ENCODE results near the gene MDFIC.

Gene MDFIC

DNA sequence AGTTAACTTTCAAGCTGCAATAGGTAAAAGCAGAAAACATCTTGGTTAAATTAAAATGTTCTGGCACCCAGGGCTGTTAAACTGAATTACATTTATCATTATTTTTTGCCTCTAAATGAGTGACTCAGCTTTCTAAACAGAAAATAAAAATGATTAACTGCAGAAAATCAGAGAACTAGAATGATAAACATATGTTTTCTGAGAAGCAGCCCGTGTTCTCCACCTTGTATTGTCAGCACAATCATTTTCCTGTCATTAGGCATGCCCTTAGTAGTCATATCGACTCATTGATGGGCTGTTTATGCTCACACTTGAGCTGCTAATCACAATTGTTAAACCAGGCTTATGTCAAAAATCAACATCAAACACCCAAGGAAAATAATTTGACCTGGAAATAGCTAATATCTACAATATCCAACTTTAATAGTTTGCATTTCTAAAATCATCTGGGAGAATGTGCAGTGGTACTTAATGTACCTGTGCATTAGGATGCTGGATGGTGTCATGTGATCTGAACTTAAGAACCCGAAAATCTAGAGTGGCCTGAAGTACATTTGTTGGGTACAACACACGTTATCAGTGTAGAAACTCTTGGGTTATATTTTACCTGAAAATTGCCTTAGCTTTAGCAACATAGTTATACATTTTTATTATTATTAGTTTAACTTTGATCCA, 2.3 kb downstream of the MDFIC start:
- no peak for DNase-seq
- intact Hi-C loops (cut with DNase I): no loop called here

DNA sequence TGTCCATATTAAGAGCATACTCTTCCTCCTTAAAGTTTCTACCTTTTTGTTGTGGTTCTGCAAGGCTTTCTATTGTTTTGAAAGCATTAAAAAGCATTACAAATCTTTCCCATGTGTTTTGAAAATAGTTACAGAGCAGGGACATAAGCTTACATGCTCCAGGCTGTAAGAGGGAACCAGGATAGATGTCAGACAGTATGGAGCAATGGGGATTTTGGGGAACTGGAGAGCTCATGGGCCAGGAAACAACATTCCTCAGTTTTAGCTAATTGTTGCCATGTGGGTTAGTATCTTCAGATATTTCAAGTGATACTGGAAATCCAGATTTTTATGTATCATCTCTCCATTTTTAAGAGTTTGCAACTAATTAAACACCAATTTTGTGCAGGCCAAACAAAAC, 3.5 kb downstream of the MDFIC start:
- DNase-seq: no peak
- intact Hi-C loops (cut with DNase I): no loop called here

- DNase-seq: no peak
- intact Hi-C loops (cut with DNase I): no loop called here
Observed at GRCh38 chr7:114928060-114928459, 6.2 kb downstream of the MDFIC start.

- intact Hi-C loops (cut with DNase I): no loop called here
- no peak for DNase-seq
Observed at GRCh38 chr7:114929570-114929969, 7.7 kb downstream of the MDFIC start.

- DNase-seq: no peak
- intact Hi-C loops (cut with DNase I): no loop called here
Observed at GRCh38 chr7:114930107-114930661, 8.3 kb downstream of the MDFIC start.

GRCh38 chr7:114930829-114931655, 9.1 kb downstream of the MDFIC start:
- DNase-seq: no peak
- intact Hi-C loops (cut with DNase I): no loop called here

DNA sequence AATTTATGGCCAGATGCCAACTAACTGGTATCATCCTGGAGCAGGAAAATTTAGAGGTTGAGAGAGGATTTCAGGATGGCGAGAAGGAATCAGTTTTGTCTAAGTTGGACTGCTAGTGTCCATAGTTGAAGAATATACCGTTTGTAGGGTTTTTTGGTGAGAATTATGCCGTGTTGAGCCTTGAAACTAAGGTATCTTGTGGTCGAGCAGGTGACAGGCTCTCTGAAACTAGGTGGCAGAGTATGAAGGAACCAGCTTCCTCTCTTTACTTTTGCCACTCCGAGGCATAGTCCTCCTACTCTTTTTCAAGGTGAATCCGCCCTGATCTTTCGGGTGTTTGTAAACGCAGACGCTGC, 9.7 kb downstream of the MDFIC start:
- intact Hi-C loops (cut with DNase I): no loop called here
- no peak for DNase-seq

- intact Hi-C loops (cut with DNase I): no loop called here
- no peak for DNase-seq
Observed at GRCh38 chr7:114932991-114933390, 11.1 kb downstream of the MDFIC start.

DNA sequence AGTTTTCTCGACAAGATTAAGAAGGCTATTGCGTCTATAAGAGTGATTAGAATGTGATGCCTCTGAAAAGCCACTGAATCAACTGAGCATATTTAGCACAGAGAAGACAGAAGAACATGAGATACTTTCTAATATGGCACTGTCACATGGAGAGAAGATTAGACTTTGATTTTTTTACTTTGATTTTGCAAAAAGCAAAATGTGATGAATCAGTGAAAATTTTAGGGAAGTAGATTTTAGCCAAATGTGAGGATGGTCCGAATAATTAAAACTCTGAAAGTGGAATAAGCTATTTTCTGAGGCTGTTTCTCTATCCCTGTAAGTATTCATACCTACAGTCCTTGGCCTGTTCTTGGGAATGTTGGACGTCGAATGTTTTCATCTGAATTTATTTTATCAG, 11.8 kb downstream of the MDFIC start:
- DNase-seq: no peak
- intact Hi-C loops (cut with DNase I): no loop called here

GRCh38 chr7:114934086-114934485, 12.2 kb downstream of the MDFIC start:
- DNase-seq: no peak
- intact Hi-C loops (cut with DNase I): no loop called here

- intact Hi-C loops (cut with DNase I): no loop called here
- no peak for DNase-seq
Observed at GRCh38 chr7:114934713-114935112, 12.8 kb downstream of the MDFIC start.

DNA sequence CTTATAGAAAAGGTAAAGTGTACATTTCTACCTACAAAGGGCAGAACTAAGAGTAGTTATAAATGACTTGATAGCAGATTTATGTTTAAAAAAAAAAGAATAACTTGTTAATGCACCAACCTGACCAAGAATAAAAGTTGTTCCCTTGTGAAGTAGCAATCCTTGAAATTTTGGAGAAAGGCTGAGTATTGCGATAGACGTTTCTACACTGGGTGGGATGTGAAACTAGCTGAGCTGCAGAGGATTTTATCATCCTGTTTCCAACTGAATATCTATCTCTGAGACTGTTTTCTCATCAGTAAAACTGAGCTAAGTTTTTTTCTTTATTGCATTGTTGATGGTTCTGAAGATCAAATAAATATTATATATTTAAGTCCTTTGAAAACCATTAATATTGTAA, 14.6 kb downstream of the MDFIC start:
- intact Hi-C loops (cut with DNase I): no loop called here
- DNase-seq: no peak

DNA sequence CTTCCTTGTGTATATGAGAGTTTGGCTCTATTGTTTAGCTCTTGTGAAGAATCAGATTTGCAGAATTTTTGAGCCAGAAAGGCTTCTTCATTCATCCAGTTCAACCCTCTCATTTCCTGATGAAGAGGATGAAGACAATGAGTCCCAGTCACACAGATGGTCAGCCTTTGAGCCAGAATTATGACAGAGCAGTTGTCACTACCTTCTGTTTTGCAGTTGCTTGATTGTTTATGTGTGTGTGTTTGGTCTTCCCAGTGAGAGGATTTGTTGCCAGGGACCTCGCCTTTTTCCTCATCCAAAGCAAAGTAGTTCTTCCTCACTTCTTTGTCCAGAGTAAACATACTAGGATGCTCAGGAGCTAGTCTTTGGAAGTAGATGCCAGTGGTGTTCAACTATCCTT, 15.6 kb downstream of the MDFIC start:
- intact Hi-C loops (cut with DNase I): no loop called here
- DNase-seq: no peak

DNA sequence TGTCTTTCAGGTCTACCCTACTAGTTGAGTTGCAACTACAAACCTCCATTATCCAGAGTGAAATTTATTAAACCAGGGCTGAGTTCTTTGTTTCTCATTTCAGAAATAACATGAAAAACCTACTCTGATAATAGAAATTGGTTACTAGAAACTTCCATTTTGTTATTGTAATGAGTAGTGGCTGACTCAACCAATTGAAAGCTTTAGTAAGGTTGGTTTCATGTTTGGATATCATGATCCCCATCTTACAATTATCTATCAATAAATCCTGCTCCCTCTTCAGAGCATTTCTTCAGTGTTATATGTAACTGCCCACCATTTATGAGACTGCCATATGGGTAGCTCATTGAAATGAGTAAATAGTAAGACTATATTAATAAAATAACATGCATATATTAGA, 16.9 kb downstream of the MDFIC start:
- intact Hi-C loops (cut with DNase I): no loop called here
- no peak for DNase-seq

DNA sequence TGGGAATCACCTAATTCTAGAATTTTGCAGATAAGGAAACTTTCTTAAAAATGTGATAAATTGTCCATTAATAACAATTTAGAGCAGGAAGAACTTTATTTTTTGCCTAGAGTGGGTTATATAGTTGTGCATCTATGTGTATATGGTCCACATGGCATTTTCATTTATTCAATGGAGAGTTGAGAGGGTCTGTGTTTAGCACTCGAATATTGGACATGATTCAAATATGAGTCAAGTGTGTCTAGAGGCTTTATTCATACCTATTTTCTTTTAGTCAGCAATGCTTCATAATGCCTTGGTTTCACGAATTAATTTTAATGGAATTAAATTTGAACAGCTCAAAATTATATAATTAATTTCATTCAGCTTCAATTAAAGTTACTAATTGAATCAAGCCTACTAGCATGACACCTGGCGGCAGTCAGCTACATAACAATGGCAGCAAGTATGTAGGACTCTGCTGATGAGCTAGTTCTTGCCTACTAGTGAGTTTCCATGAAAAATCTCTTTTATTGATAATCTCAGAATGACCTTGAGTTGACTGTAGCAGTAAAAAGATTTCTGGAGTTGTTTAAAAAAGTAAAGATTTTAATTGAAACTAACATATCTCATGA, 17.7 kb downstream of the MDFIC start:
- intact Hi-C loops (cut with DNase I): no loop called here
- DNase-seq: no peak

- DNase-seq: no peak
Observed at GRCh38 chr7:114940220-114940619, 18.3 kb downstream of the MDFIC start.

GRCh38 chr7:114941692-114942091, 19.8 kb downstream of the MDFIC start:
- intact Hi-C loops (cut with DNase I): no loop called here
- DNase-seq: no peak

More at GRCh38 chr7:114940220-114940619, 18.3 kb downstream of the MDFIC start:
- intact Hi-C loops (cut with DNase I): no loop called here

DNA sequence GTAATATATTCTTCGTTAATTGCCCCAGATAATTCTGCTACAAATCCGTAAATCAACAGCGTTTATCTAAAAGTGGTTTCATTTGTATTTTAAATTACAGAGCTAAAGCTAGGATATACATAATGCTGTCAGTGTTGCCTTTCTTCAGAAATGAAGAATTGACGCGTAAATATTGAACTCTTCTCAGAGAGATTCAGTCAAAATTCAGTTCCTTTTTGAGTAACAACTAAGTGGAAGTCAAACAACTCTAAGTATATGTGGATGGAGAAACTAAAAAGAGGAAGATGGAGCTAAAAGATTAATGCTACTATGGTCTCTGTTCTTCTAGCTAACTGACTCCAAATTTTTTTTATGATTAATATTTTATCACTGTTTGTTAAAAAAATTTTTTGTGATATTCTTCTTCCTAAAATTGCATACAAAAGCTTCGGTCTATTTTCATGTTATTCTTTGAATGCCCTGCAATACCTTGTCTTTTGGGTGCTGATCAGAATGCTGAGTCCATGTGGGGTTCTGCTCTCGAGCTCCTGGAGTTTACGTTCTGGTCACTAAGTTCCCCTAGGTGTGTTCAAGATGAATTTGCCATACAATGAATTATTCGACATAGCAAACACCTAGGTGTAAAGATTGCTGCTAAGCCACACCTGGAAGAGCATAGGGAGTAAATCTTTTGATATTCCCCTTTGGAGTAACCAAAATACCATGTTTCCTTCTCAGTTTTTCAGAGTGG, 20.7 kb downstream of the MDFIC start:
- DNase-seq: no peak
- intact Hi-C loops (cut with DNase I): no loop called here

DNA sequence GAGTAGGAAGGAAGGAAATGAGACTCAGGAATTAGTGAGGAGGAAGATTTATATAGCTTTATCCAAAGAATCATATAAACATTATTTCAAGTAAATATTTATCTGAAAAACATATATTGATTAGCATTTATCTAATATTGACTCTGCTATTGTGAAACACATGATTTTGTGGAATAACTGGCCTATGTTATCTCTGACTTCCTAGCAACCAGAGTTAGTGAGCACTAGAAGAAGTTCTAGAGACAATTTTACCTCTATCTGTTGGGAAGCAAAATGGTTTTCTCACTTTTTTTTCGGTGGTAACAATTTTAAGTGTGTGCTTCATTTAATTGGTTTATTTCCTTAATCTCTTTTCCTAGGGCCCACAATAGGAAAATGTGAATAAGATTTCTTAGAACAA, 21.6 kb downstream of the MDFIC start:
- DNase-seq: no peak
- intact Hi-C loops (cut with DNase I): no loop called here

GRCh38 chr7:114943953-114944744, 22.3 kb downstream of the MDFIC start:
- intact Hi-C loops (cut with DNase I): no loop called here
- DNase-seq: no peak
